HCT116 (cell line): ENCODE results near the gene ZNF648.

ENCODE experiments used
- TCF7L2 ChIP-seq: IDR thresholded peaks from 2 replicates; pipeline ENCODE4 v1.7.0; 2011; ENCODE audit warnings: borderline replicate concordance, inconsistent platforms; ENCODE audit not compliant: insufficient read depth, insufficient read length; ENCODE audit errors: extremely low read depth
- TF ChIP-seq, protein P1 (sequence below): IDR thresholded peaks from 2 replicates; pipeline ENCODE4 v1.6.1; 2011; ENCODE audit warnings: mild to moderate bottlenecking, low read length, moderate library complexity; ENCODE audit not compliant: insufficient replicate concordance; ENCODE audit errors: extremely low read depth

DNA sequence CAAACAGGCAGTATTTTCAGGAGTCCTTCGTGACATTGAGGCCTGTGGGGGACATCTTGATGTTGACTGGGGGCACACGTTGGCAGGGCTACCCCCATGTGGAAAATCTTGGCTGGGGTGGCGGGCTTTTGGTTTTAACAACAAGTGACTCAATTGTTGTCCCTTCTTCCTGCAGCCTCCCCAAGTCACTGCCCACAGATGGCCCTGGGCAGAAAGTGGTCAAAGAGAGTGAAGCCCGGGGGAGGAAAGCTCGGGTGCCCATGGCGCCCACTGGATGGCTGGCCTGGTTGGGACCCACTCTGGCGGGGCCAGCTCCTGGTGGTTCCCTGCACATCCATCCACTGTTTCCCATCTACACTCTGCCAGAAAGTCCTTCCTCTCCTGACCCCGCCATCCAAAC is 24.6 kb upstream of the ZNF648 start:
- no peak for TF ChIP-seq TCF7L2
- TF ChIP-seq, protein P1, sequence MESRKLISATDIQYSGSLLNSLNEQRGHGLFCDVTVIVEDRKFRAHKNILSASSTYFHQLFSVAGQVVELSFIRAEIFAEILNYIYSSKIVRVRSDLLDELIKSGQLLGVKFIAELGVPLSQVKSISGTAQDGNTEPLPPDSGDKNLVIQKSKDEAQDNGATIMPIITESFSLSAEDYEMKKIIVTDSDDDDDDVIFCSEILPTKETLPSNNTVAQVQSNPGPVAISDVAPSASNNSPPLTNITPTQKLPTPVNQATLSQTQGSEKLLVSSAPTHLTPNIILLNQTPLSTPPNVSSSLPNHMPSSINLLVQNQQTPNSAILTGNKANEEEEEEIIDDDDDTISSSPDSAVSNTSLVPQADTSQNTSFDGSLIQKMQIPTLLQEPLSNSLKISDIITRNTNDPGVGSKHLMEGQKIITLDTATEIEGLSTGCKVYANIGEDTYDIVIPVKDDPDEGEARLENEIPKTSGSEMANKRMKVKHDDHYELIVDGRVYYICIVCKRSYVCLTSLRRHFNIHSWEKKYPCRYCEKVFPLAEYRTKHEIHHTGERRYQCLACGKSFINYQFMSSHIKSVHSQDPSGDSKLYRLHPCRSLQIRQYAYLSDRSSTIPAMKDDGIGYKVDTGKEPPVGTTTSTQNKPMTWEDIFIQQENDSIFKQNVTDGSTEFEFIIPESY = no peak
